Adipocyte (in vitro differentiated cells): ENCODE measurements around the gene EML6.

ENCODE experiments used
- DNase-seq: peaks from one replicate; pipeline ENCODE4 v3.0.0-alpha.2; 2015; ENCODE audit warnings: low read depth
- H3K27me3 ChIP-seq: replicated peaks from 2 replicates; pipeline ENCODE4 v1.7.0; 2013; ENCODE audit warnings: mild to moderate bottlenecking, low read length, moderate library complexity; ENCODE audit not compliant: control insufficient read depth, insufficient read depth
- H3K36me3 ChIP-seq: 2 replicates; pipeline ENCODE4 v1.7.0; 2013; ENCODE audit warnings: low read length, mild to moderate bottlenecking, moderate library complexity; ENCODE audit not compliant: control insufficient read depth, insufficient read depth, severe bottlenecking
- H3K4me1 ChIP-seq: 2 replicates; pipeline ENCODE4 v1.7.0; 2013; ENCODE audit warnings: mild to moderate bottlenecking, low read length, moderate library complexity; ENCODE audit not compliant: control insufficient read depth, insufficient read depth
- H3K4me3 ChIP-seq: 2 replicates; pipeline ENCODE4 v1.7.0; 2013; ENCODE audit warnings: mild to moderate bottlenecking, low read length, moderate library complexity
- H3K9ac ChIP-seq: 2 replicates; pipeline ENCODE4 v1.7.0; 2013; ENCODE audit warnings: mild to moderate bottlenecking, low read length, moderate library complexity
- H3K9me3 ChIP-seq: 2 replicates; pipeline ENCODE4 v1.7.0; 2013; ENCODE audit warnings: mild to moderate bottlenecking, low read length, moderate library complexity; ENCODE audit not compliant: control insufficient read depth

Gene EML6

DNA sequence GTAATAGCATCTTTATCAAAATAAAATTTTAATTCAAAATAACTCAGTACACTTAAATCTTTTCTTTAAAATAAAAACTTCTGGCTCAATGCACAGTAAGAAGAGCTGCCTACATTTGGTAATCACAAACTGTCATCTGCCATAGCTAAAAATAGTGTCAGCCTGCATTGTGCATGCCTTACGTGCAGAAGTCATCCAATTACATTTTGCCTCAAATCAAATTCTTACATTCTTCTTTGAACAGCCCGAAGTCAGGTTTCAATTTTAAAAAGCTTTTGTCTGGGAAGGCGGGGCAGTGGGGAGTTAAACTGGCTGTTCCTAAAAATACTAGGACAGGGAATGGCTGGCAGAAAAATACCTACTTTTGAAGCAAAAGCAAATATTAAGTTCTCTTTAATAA is 275.7 kb downstream of the EML6 start:
- no peaks in the 10 kb centered on the region for H3K9me3 ChIP-seq
- peak overlapping the region; percentile 34 for H3K4me3 ChIP-seq
- no peaks in the 10 kb centered on the region for H3K27me3 ChIP-seq
- H3K36me3 ChIP-seq = peaks cover 4% of the 10 kb centered on the region
- H3K4me1 ChIP-seq = peaks cover 68% of the 10 kb centered on the region
- H3K9ac ChIP-seq = no peak overlapping the region
- peak; percentile 92 for DNase-seq

DNA sequence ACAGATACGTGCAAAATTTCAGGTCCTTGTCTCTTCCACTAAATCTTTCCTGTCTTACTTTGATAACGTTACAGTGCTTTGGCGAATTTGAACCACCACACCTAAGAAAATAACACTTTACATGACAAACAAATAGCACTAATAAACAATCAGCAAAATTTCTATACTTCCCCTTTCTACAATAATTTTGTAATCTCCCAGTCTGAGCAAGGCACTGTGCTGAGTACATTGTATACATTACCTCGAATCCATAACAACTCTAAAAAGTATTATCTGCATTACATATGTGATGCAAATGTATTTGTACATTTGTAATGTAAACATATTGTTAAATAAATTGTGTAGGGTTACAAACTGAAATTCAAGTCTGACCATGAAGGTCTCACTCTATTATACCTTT is 276.9 kb downstream of the EML6 start:
- Histone ChIP-seq H3K36me3 (peaks cover 4% of the 10 kb centered on the region), H3K9ac (no peak overlapping the region), H3K4me3 (no peak overlapping the region), H3K27me3 (no peaks in the 10 kb centered on the region), H3K4me1 (peaks cover 66% of the 10 kb centered on the region), H3K9me3 (no peaks in the 10 kb centered on the region)
- no peak for DNase-seq

DNA sequence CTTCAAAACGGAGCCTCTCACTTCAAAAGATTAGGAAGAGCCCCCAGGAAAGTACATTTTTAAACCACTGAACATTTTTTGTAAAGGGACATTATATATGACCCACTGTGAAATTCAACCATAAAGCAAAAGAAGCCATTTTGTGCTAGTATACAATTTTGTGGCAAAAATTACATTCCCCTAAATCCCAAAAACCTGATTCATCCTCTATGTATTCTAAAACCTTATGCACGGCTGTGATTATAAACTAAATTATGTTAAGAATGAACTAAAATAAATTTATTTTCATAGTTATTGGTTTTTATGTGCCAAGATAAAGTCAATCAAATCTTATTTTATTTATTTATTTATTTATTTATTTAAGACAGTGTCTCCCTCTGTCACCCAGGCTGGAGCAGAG is 278.3 kb downstream of the EML6 start:
- peaks cover 71% of the 10 kb centered on the region for H3K4me1 ChIP-seq
- no peak overlapping the region for H3K4me3 ChIP-seq
- H3K9me3 ChIP-seq = no peaks in the 10 kb centered on the region
- no peaks in the 10 kb centered on the region for H3K36me3 ChIP-seq
- no peak for DNase-seq
- H3K27me3 ChIP-seq = no peaks in the 10 kb centered on the region
- H3K9ac ChIP-seq = no peak overlapping the region

DNA sequence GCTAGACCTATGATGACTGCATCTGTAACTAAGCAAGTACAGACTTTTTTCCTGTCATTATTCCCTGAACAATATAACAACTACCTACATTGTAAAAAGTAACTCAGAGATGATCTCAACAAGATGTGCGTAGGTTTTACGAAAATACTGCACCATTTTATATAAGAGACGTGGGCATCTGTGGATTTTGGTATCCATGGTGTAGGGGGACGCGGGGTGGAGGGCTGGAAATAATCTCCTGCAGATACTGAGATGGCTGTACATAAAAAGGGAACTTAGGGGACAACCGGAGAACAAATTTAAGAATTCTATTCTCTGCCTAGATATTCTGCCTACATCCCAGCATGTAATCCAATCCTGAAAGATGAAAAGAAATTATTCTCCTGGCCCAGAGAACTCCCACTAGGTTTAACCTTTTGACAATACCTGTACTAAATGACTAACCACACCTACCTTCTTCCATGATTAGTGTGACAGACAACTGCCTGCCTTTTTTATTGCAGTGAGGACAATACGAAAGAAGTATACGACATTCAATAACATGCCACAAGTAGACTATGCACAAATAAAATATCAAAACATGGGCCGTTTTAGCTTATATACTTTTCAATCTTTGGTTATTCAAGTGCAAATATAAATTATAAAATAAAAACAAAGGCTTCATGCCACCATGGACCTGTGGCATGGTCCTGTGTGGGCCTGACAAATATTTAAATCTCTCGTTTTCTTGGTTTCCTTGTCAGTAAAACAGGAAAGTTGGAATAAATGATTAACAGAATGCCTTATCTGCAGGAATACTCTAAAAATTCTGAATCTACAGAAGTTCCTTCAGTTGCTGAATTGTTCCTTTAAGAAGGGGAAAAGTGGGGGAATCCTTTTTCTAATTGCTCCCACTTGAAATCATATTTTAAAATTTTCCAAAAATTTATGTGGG is 280.5 kb downstream of the EML6 start:
- no peak overlapping the region for H3K9ac ChIP-seq
- no peaks in the 10 kb centered on the region for H3K27me3 ChIP-seq
- H3K9me3 ChIP-seq = no peaks in the 10 kb centered on the region
- H3K36me3 ChIP-seq = no peaks in the 10 kb centered on the region
- DNase-seq = no peak
- no peak overlapping the region for H3K4me3 ChIP-seq
- peaks cover 71% of the 10 kb centered on the region for H3K4me1 ChIP-seq

- Histone ChIP-seq H3K9me3 (no peaks in the 10 kb centered on the region), H3K36me3 (no peaks in the 10 kb centered on the region), H3K4me1 (peaks cover 79% of the 10 kb centered on the region), H3K27me3 (no peaks in the 10 kb centered on the region), H3K4me3 (peak overlapping the region; percentile 79), H3K9ac (no peak overlapping the region)
- no peak for DNase-seq
Observed at GRCh38 chr2:55006306-55006705, 282.8 kb downstream of the EML6 start.

- H3K36me3 ChIP-seq = no peaks in the 10 kb centered on the region
- peaks cover 99% of the 10 kb centered on the region for H3K4me1 ChIP-seq
- peak overlapping the region; percentile 79 for H3K4me3 ChIP-seq
- no peaks in the 10 kb centered on the region for H3K9me3 ChIP-seq
- no peaks in the 10 kb centered on the region for H3K27me3 ChIP-seq
- H3K9ac ChIP-seq = peak overlapping the region; percentile 82
- peak; percentile 32 for DNase-seq
Observed at GRCh38 chr2:55009277-55010060, 286.0 kb downstream of the EML6 start.

- H3K9ac ChIP-seq = peak overlapping the region; percentile 82
- H3K4me1 ChIP-seq = peaks cover 100% of the 10 kb centered on the region
- H3K27me3 ChIP-seq = no peaks in the 10 kb centered on the region
- no peaks in the 10 kb centered on the region for H3K9me3 ChIP-seq
- no peaks in the 10 kb centered on the region for H3K36me3 ChIP-seq
- DNase-seq = peak; percentile 47
- H3K4me3 ChIP-seq = peak overlapping the region; percentile 79
Observed at GRCh38 chr2:55010149-55010591, 286.7 kb downstream of the EML6 start.

GRCh38 chr2:55010915-55011314 is 287.5 kb downstream of the EML6 start:
- H3K4me3 ChIP-seq = peak overlapping the region; percentile 79
- DNase-seq = peak; percentile 47
- peak overlapping the region; percentile 82 for H3K9ac ChIP-seq
- H3K4me1 ChIP-seq = peaks cover 100% of the 10 kb centered on the region
- no peaks in the 10 kb centered on the region for H3K36me3 ChIP-seq
- H3K27me3 ChIP-seq = no peaks in the 10 kb centered on the region
- no peaks in the 10 kb centered on the region for H3K9me3 ChIP-seq

DNA sequence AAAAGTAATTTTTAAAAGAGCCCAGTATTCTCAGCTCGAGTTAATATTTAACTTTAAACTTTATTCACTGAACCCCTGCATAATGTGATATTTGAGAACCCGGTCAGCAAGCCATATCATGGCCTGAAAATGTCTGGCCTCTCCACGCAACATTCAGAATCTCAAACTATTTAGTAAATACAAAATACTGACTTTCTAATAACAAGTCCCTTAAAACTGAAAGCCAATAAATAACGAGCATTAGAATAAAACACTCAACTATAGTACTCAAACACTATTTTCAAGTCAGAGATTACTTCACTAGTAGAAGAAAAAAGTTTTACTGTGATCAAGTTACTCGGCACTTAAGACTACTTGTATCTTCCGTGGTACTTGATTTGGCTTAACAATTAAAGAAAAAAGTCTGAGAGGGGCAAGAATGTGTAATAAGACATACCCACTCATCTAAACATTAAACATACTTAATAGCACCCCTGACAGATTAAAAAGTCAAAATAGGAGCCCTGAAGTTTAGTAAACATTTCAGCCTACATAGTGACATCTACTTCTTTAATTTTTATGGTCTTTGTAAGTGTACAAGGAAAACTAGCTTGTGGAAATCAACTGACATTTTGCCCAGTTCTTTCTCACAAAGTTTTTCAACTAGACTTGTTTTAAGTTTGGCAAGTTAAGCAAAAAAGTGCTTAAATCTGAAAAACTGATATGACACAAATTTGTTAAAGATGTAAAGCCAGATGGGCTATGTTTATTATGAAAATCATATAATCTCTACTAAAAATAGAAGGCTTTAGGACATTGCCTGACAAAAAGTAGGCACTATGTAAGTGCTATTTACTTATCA is 288.6 kb downstream of the EML6 start:
- peak overlapping the region; percentile 71 for H3K9ac ChIP-seq
- H3K4me1 ChIP-seq = peaks cover 95% of the 10 kb centered on the region
- no peak for DNase-seq
- no peaks in the 10 kb centered on the region for H3K9me3 ChIP-seq
- peak overlapping the region; percentile 79 for H3K4me3 ChIP-seq
- no peaks in the 10 kb centered on the region for H3K36me3 ChIP-seq
- no peaks in the 10 kb centered on the region for H3K27me3 ChIP-seq

DNA sequence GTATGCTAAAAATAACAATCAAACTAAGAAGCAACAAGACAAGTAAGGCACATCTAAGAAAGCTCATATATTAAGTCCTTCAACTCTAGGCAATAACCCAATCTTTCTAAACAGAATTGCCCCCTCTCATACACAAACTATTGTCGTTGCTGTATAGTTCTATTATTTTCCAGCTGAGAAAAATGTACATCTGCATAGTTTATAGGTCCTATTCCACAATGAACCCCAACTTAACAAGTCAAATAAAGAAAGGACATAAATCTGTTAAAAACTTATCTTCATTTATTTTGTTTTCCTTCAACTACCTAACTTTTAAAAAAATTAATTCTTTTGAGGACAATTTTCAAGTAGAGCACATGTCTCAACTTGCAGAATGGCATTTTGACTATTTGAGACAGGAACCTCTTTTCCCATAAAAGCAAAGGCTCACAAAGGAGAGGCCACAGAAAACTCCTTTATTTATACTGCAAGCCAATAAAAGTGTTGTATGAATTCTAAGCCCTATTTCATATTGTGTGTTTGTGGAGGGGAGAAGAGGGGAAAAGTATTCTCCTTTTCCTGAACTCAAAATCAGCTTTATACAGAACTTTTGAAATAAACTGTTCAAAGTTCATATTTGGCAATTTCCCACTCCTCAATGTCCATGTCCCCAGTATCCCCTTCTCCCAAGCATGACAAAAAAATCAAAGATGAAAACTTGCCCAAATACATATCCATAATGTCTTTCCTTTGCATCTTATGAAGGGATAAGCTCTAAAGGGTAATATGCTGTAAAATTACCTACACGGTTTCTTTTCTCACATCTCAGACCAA is 289.4 kb downstream of the EML6 start:
- H3K27me3 ChIP-seq = no peaks in the 10 kb centered on the region
- H3K36me3 ChIP-seq = peaks cover 8% of the 10 kb centered on the region
- H3K4me1 ChIP-seq = peaks cover 95% of the 10 kb centered on the region
- DNase-seq = no peak
- H3K9me3 ChIP-seq = no peaks in the 10 kb centered on the region
- peak overlapping the region; percentile 71 for H3K9ac ChIP-seq
- H3K4me3 ChIP-seq = peak overlapping the region; percentile 79
